CD4-positive, CD25-positive, alpha-beta regulatory T cell (primary cell): ENCODE results near the gene IWS1. TPM values are rescaled to one million over a fixed set of nuclear protein-coding genes. Genes with fewer than 3 reads are reported as not detected.

Source experiments
- ATAC-seq, 2 donors: fragments of 150-1000 bp; cut with Tn5 transposase; one replicate each; pipeline ENCODE4 v1.10.0; 2021; ENCODE audit warnings: low read depth in 2 of 2, moderate number of reproducible peaks in 2 of 2, moderate library complexity in 1 of 2
- DNase-seq, 3 donors: peaks; one replicate each; pipeline versions ENCODE4 v3.0.0 to v3.0.0-alpha.2; 2012 to 2022; ENCODE audit warnings: mixed read lengths in 1 of 3
- H3K27ac ChIP-seq: one replicate; pipeline ENCODE4 v1.7.0; 2013; ENCODE audit warnings: mild to moderate bottlenecking, low read length; ENCODE audit not compliant: insufficient read depth, poor library complexity, severe bottlenecking
- H3K27me3 ChIP-seq: one replicate; pipeline ENCODE4 v1.7.0; 2013; ENCODE audit warnings: low read length; ENCODE audit not compliant: control insufficient read depth, insufficient read depth
- H3K36me3 ChIP-seq: one replicate; pipeline ENCODE4 v1.7.0; 2013; ENCODE audit warnings: mild to moderate bottlenecking, low read length, moderate library complexity; ENCODE audit not compliant: control insufficient read depth, insufficient read depth
- H3K4me1 ChIP-seq: 2 replicates; pipeline ENCODE4 v1.7.0; 2013; ENCODE audit warnings: mild to moderate bottlenecking, low read length; ENCODE audit not compliant: insufficient read depth, control insufficient read depth, poor library complexity, severe bottlenecking
- H3K4me3 ChIP-seq: one replicate; pipeline ENCODE4 v1.7.0; 2013; ENCODE audit warnings: low read depth, mild to moderate bottlenecking, low read length, moderate library complexity
- H3K9me3 ChIP-seq, 2 experiments: 1 replicate in 1 of 2; 2 replicates in 1 of 2; pipeline ENCODE4 v1.7.0; 2013; ENCODE audit warnings: low read length in 2 of 2, mild to moderate bottlenecking in 1 of 2, moderate library complexity in 1 of 2; ENCODE audit not compliant: control insufficient read depth in 2 of 2
- H3K27ac Mint-ChIP-seq, 3 donors: one replicate each; pipeline ENCODE4 v1.8.0; 2020 to 2022; ENCODE audit warnings: mild to moderate bottlenecking in 3 of 3, mixed read lengths in 3 of 3, moderate library complexity in 2 of 3
- H3K27me3 Mint-ChIP-seq: one replicate; pipeline ENCODE4 v1.8.0; 2022; ENCODE audit warnings: mild to moderate bottlenecking, mixed read lengths
- H3K36me3 Mint-ChIP-seq: one replicate; pipeline ENCODE4 v1.8.0; 2020; ENCODE audit warnings: mixed read lengths
- H3K4me1 Mint-ChIP-seq, 4 donors: one replicate each; pipeline ENCODE4 v1.8.0; 2020 to 2022; ENCODE audit warnings: mixed read lengths in 4 of 4, mild to moderate bottlenecking in 1 of 4
- H3K4me3 Mint-ChIP-seq, 4 donors: one replicate each; pipeline ENCODE4 v1.8.0; 2020 to 2022; ENCODE audit warnings: mild to moderate bottlenecking in 4 of 4, mixed read lengths in 4 of 4, moderate library complexity in 3 of 4
- H3K9me3 Mint-ChIP-seq, 7 donors: one replicate each; pipeline ENCODE4 v1.8.0; 2020 to 2022; ENCODE audit warnings: mixed read lengths in 7 of 7, mild to moderate bottlenecking in 3 of 7, moderate library complexity in 2 of 7
- polyA plus RNA-seq, 4 donors: library from polyadenylated mRNA; unstranded; fragments of 300-500 nt; fragmentation: Illumina TruSeq; gene quantifications; one replicate each; pipeline ENCODE4 v1.2.3, GENCODE V29; 2021
- total RNA-seq: library from RNA; stranded (reverse); gene quantifications from one replicate; pipeline ENCODE4 v1.2.3, GENCODE V29; 2022

IWS1 gene
- total and polyA plus RNA-seq, 5 donors from 2014 or later: 15.4 to 39.6 (median 20.3) TPM

- Mint-ChIP-seq H3K4me3 (no peak overlapping the region), H3K27ac (no peak overlapping the region), H3K4me1 (peaks cover 0 to 5% (median 0%) of the 10 kb centered on the region in 4 donors), H3K9me3 (peaks cover 3 to 13% (median 4%) of the 10 kb centered on the region in 7 donors), H3K27me3 (peaks cover 8% of the 10 kb centered on the region), H3K36me3 (no peaks in the 10 kb centered on the region)
- H3K27me3 ChIP-seq: no peaks in the 10 kb centered on the region
- H3K4me1 ChIP-seq: no peaks in the 10 kb centered on the region
- no peak for ATAC-seq
- H3K36me3 ChIP-seq: no peaks in the 10 kb centered on the region
- no peak overlapping the region for H3K4me3 ChIP-seq
- H3K27ac ChIP-seq: no peak overlapping the region
- DNase-seq: no peak
- peaks cover 0 to 4% of the 10 kb centered on the region in 2 experiments for H3K9me3 ChIP-seq
These were observed 76.4 kb downstream of the IWS1 start for GRCh38 chr2:127449898-127450297.

GRCh38 chr2:127449414-127449813 is 76.9 kb downstream of the IWS1 start:
- ATAC-seq (no peak), DNase-seq (no peak)
- no peaks in the 10 kb centered on the region for H3K27me3 ChIP-seq
- H3K4me3 Mint-ChIP-seq: no peak overlapping the region
- H3K4me1 ChIP-seq: no peaks in the 10 kb centered on the region
- peaks cover 9% of the 10 kb centered on the region for H3K27me3 Mint-ChIP-seq
- H3K4me1 Mint-ChIP-seq: peaks cover 0 to 5% (median 0%) of the 10 kb centered on the region in 4 donors
- no peaks in the 10 kb centered on the region for H3K36me3 ChIP-seq
- no peaks in the 10 kb centered on the region for H3K36me3 Mint-ChIP-seq
- H3K9me3 Mint-ChIP-seq: peaks cover 3 to 16% (median 4%) of the 10 kb centered on the region in 7 donors
- peaks cover 0 to 6% of the 10 kb centered on the region in 2 experiments for H3K9me3 ChIP-seq
- no peak overlapping the region for H3K27ac ChIP-seq
- no peak overlapping the region for H3K27ac Mint-ChIP-seq
- no peak overlapping the region for H3K4me3 ChIP-seq

- H3K9me3 Mint-ChIP-seq: peaks cover 3 to 16% (median 6%) of the 10 kb centered on the region in 7 donors
- H3K4me1 ChIP-seq: no peaks in the 10 kb centered on the region
- no peak for ATAC-seq
These were observed 77.8 kb downstream of the IWS1 start for GRCh38 chr2:127448526-127448925.

GRCh38 chr2:127439343-127439742 is 86.9 kb downstream of the IWS1 start:
- Mint-ChIP-seq H3K9me3 (peaks cover 0 to 15% (median 6%) of the 10 kb centered on the region in 7 donors), H3K4me1 (no peaks in the 10 kb centered on the region), H3K27me3 (peaks cover 10% of the 10 kb centered on the region), H3K27ac (no peak overlapping the region), H3K4me3 (no peak overlapping the region), H3K36me3 (no peaks in the 10 kb centered on the region)
- Histone ChIP-seq H3K36me3 (no peaks in the 10 kb centered on the region), H3K27me3 (no peaks in the 10 kb centered on the region), H3K27ac (no peak overlapping the region), H3K4me3 (no peak overlapping the region), H3K9me3 (peaks cover 2 to 4% of the 10 kb centered on the region in 2 experiments), H3K4me1 (no peaks in the 10 kb centered on the region)
- ATAC-seq: no peak
- no peak for DNase-seq

More at GRCh38 chr2:127448526-127448925, 77.8 kb downstream of the IWS1 start:
- H3K27ac ChIP-seq: no peak overlapping the region
- Mint-ChIP-seq H3K4me1 (peaks cover 0 to 5% (median 0%) of the 10 kb centered on the region in 4 donors), H3K4me3 (no peak overlapping the region), H3K36me3 (no peaks in the 10 kb centered on the region), H3K27me3 (peaks cover 9% of the 10 kb centered on the region), H3K27ac (no peak overlapping the region)
- DNase-seq: no peak
- H3K27me3 ChIP-seq: no peaks in the 10 kb centered on the region
- no peak overlapping the region for H3K4me3 ChIP-seq
- no peaks in the 10 kb centered on the region for H3K36me3 ChIP-seq
- H3K9me3 ChIP-seq: peaks cover 0 to 6% of the 10 kb centered on the region in 2 experiments

- Mint-ChIP-seq H3K9me3 (peaks cover 0 to 15% (median 4%) of the 10 kb centered on the region in 7 donors), H3K27ac (no peak overlapping the region), H3K4me3 (no peak overlapping the region), H3K36me3 (no peaks in the 10 kb centered on the region), H3K4me1 (no peaks in the 10 kb centered on the region), H3K27me3 (peaks cover 10% of the 10 kb centered on the region)
- no peaks in the 10 kb centered on the region for H3K27me3 ChIP-seq
- DNase-seq (no peak), ATAC-seq (no peak)
- no peak overlapping the region for H3K27ac ChIP-seq
- H3K4me3 ChIP-seq: no peak overlapping the region
- H3K9me3 ChIP-seq: peaks cover 2 to 4% of the 10 kb centered on the region in 2 experiments
- H3K4me1 ChIP-seq: no peaks in the 10 kb centered on the region
- no peaks in the 10 kb centered on the region for H3K36me3 ChIP-seq
These were observed 88.2 kb downstream of the IWS1 start for GRCh38 chr2:127437781-127438726.

GRCh38 chr2:127437056-127437455 is 89.2 kb downstream of the IWS1 start:
- Histone ChIP-seq H3K4me1 (no peaks in the 10 kb centered on the region), H3K27me3 (no peaks in the 10 kb centered on the region), H3K9me3 (peaks cover 2 to 4% of the 10 kb centered on the region in 2 experiments), H3K27ac (no peak overlapping the region), H3K4me3 (no peak overlapping the region), H3K36me3 (no peaks in the 10 kb centered on the region)
- Mint-ChIP-seq H3K27ac (no peak overlapping the region), H3K9me3 (peaks cover 0 to 12% (median 4%) of the 10 kb centered on the region in 7 donors), H3K4me3 (no peak overlapping the region), H3K4me1 (no peaks in the 10 kb centered on the region), H3K27me3 (peaks cover under 1% of the 10 kb centered on the region), H3K36me3 (no peaks in the 10 kb centered on the region)
- no peak for ATAC-seq
- DNase-seq: no peak

GRCh38 chr2:127434515-127434914 is 91.8 kb downstream of the IWS1 start:
- no peaks in the 10 kb centered on the region for H3K4me1 Mint-ChIP-seq
- Histone ChIP-seq H3K36me3 (no peaks in the 10 kb centered on the region), H3K27me3 (no peaks in the 10 kb centered on the region), H3K4me3 (no peak overlapping the region), H3K9me3 (no peaks in the 10 kb centered on the region), H3K27ac (no peak overlapping the region), H3K4me1 (no peaks in the 10 kb centered on the region)
- no peaks in the 10 kb centered on the region for H3K36me3 Mint-ChIP-seq
- no peaks in the 10 kb centered on the region for H3K27me3 Mint-ChIP-seq
- H3K27ac Mint-ChIP-seq: no peak overlapping the region
- no peak overlapping the region for H3K4me3 Mint-ChIP-seq
- ATAC-seq (no peak), DNase-seq (no peak)
- peaks cover 0 to 4% (median 0%) of the 10 kb centered on the region in 7 donors for H3K9me3 Mint-ChIP-seq
